ENCODE measurements around the gene MED13L.

MED13L gene

GRCh38 chr12:116091579-116091978 lies 185.9 kb downstream of the MED13L start:
- no peak for DNase-seq (ENCODE audit: low spot score)
- TF ChIP-seq CTCF (IDR thresholded peaks at IDR 0.05), result no peak
- H3K4me3 ChIP-seq, result no peak overlapping the region
- H3K27ac ChIP-seq, result no peak overlapping the region

GRCh38 chr12:116090516-116090915 lies 187.0 kb downstream of the MED13L start:
- DNase-seq (ENCODE audit: low spot score), result no peak
- Histone ChIP-seq H3K27ac (no peak overlapping the region), H3K4me3 (no peak overlapping the region)
- no peak for TF ChIP-seq CTCF (IDR thresholded peaks at IDR 0.05)

- no peak for TF ChIP-seq CTCF (IDR thresholded peaks at IDR 0.05)
- no peak for DNase-seq (ENCODE audit: low spot score)
- H3K27ac ChIP-seq, result no peak overlapping the region
- H3K4me3 ChIP-seq, result no peak overlapping the region
These were observed 188.4 kb downstream of the MED13L start for GRCh38 chr12:116089080-116089479.

- Histone ChIP-seq H3K4me3 (no peak overlapping the region), H3K27ac (no peak overlapping the region)
- DNase-seq (ENCODE audit: low spot score), result no peak
- no peak for TF ChIP-seq CTCF (IDR thresholded peaks at IDR 0.05)
These were observed 189.5 kb downstream of the MED13L start for GRCh38 chr12:116087962-116088361.

GRCh38 chr12:116087399-116087798 lies 190.1 kb downstream of the MED13L start:
- no peak for DNase-seq (ENCODE audit: low spot score)
- TF ChIP-seq CTCF (IDR thresholded peaks at IDR 0.05), result no peak
- Histone ChIP-seq H3K27ac (no peak overlapping the region), H3K4me3 (no peak overlapping the region)

- no peak for TF ChIP-seq CTCF (IDR thresholded peaks at IDR 0.05)
- DNase-seq (ENCODE audit: low spot score), result no peak
- Histone ChIP-seq H3K27ac (no peak overlapping the region), H3K4me3 (no peak overlapping the region)
These were observed 197.1 kb downstream of the MED13L start for GRCh38 chr12:116080415-116080814.

GRCh38 chr12:116078396-116078795 lies 199.1 kb downstream of the MED13L start:
- DNase-seq (ENCODE audit: low spot score), result no peak
- H3K4me3 ChIP-seq, result no peak overlapping the region
- no peak overlapping the region for H3K27ac ChIP-seq
- TF ChIP-seq CTCF (IDR thresholded peaks at IDR 0.05), result no peak

Measured in coronary artery (tissue), 2 donors.